Measurements from ENCODE around the gene MLX. TPM values are rescaled to one million over a fixed set of nuclear protein-coding genes. Genes with fewer than 3 reads are reported as not detected.
A peak's percentile ranks its signal among the peaks of the same experiment; 100 is the strongest.

MLX gene
- total and polyA plus RNA-seq, 10 of the 15 experiments (the other 5 are each of a cell fraction or from before 2014, with no cell fraction given): 34.4 to 65.0 (median 44.4) TPM

DNA sequence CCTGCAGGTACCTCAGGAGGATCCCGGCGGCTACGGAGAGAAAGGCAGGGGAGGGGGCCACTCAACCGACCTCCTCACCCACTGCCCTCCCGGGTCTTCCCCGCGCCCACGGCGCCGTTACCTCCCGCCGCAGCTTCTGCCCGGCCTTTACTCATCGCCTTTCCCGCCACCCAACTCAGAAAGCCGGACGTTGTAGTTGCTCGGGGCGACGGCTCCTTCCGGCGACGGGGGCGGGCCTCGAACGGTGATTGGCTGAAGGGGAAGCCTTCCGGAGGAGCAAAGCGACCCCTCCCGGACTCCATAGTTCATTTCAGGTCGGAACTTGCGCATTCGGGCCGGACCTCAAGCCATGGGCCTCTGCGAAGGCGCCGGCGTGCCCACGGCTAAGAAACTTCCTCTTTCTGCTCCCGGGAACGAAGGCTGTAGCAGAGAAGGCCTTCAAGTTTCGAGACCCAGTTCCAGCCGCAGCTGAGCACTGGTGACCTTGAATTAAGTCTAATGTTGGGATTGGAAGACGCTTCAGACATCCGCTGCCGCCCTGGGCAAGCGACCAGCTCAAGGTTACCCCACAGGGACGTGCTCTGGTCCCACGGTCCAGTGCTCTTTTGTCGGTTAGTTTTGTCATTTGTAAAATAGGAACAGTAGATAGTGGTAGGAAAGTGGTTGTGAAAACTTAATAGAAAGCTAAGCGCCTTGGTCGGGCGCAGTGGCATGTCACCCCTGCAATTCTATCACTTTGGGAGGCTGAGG lies 10.8 kb downstream of the MLX start, which contains the start of gene PSMC3IP (continued):
- TF ChIP-seq, protein P1, sequence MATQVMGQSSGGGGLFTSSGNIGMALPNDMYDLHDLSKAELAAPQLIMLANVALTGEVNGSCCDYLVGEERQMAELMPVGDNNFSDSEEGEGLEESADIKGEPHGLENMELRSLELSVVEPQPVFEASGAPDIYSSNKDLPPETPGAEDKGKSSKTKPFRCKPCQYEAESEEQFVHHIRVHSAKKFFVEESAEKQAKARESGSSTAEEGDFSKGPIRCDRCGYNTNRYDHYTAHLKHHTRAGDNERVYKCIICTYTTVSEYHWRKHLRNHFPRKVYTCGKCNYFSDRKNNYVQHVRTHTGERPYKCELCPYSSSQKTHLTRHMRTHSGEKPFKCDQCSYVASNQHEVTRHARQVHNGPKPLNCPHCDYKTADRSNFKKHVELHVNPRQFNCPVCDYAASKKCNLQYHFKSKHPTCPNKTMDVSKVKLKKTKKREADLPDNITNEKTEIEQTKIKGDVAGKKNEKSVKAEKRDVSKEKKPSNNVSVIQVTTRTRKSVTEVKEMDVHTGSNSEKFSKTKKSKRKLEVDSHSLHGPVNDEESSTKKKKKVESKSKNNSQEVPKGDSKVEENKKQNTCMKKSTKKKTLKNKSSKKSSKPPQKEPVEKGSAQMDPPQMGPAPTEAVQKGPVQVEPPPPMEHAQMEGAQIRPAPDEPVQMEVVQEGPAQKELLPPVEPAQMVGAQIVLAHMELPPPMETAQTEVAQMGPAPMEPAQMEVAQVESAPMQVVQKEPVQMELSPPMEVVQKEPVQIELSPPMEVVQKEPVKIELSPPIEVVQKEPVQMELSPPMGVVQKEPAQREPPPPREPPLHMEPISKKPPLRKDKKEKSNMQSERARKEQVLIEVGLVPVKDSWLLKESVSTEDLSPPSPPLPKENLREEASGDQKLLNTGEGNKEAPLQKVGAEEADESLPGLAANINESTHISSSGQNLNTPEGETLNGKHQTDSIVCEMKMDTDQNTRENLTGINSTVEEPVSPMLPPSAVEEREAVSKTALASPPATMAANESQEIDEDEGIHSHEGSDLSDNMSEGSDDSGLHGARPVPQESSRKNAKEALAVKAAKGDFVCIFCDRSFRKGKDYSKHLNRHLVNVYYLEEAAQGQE (IDR thresholded peaks at IDR 0.05; ENCODE audit: low read depth, low read length): no peak
- TF ChIP-seq IRF5 (IDR thresholded peaks at IDR 0.05; ENCODE audit: borderline replicate concordance) (no peak), WRNIP1 (IDR thresholded peaks at IDR 0.05; ENCODE audit: borderline replicate concordance, low read depth, low read length) (no peak), EGR1 (IDR thresholded peaks at IDR 0.05; ENCODE audit: borderline replicate concordance in 1 of 2, low read depth in 2 of 2, low read length in 2 of 2) (0 out of 3 replicates have a peak, but pooled peaks of 1 of the 2 experiments have one; percentile 10), KAT2A (conservative IDR thresholded peaks at IDR 0.05; ENCODE audit: control insufficient read depth, low read depth, low read length) (no peak), SRF (IDR thresholded peaks at IDR 0.05; ENCODE audit: low read depth in 2 of 2, low read length in 2 of 2) (0 out of 4 replicates have a peak, but pooled peaks of 1 of the 2 experiments have one; percentile 41), IRF3 (IDR thresholded peaks at IDR 0.05) (peak; percentile 79; the same call in 1 of the 2 replicates), BCL3 (IDR thresholded peaks at IDR 0.05; ENCODE audit: borderline replicate concordance, insufficient read depth, low read depth, low read length, poor library complexity, severe bottlenecking) (peak; percentile 69), CHD2 (IDR thresholded peaks at IDR 0.05; ENCODE audit: borderline replicate concordance, low read depth, low read length) (peak; percentile 87), ATF7 (IDR thresholded peaks at IDR 0.05; ENCODE audit: low read depth) (peak; percentile 13; the same call in 1 of the 2 replicates), TCF3 (IDR thresholded peaks at IDR 0.05; ENCODE audit: borderline replicate concordance, insufficient read depth, low read depth, low read length) (no peak), POLR2A (IDR thresholded peaks at IDR 0.05; ENCODE audit: low read depth, low read length) (peak; percentile 85)
- TF ChIP-seq, protein P2, sequence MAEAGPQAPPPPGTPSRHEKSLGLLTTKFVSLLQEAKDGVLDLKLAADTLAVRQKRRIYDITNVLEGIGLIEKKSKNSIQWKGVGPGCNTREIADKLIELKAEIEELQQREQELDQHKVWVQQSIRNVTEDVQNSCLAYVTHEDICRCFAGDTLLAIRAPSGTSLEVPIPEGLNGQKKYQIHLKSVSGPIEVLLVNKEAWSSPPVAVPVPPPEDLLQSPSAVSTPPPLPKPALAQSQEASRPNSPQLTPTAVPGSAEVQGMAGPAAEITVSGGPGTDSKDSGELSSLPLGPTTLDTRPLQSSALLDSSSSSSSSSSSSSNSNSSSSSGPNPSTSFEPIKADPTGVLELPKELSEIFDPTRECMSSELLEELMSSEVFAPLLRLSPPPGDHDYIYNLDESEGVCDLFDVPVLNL (IDR thresholded peaks at IDR 0.05; ENCODE audit: low read depth, low read length): peak; percentile 95
- TF ChIP-seq, protein P3, sequence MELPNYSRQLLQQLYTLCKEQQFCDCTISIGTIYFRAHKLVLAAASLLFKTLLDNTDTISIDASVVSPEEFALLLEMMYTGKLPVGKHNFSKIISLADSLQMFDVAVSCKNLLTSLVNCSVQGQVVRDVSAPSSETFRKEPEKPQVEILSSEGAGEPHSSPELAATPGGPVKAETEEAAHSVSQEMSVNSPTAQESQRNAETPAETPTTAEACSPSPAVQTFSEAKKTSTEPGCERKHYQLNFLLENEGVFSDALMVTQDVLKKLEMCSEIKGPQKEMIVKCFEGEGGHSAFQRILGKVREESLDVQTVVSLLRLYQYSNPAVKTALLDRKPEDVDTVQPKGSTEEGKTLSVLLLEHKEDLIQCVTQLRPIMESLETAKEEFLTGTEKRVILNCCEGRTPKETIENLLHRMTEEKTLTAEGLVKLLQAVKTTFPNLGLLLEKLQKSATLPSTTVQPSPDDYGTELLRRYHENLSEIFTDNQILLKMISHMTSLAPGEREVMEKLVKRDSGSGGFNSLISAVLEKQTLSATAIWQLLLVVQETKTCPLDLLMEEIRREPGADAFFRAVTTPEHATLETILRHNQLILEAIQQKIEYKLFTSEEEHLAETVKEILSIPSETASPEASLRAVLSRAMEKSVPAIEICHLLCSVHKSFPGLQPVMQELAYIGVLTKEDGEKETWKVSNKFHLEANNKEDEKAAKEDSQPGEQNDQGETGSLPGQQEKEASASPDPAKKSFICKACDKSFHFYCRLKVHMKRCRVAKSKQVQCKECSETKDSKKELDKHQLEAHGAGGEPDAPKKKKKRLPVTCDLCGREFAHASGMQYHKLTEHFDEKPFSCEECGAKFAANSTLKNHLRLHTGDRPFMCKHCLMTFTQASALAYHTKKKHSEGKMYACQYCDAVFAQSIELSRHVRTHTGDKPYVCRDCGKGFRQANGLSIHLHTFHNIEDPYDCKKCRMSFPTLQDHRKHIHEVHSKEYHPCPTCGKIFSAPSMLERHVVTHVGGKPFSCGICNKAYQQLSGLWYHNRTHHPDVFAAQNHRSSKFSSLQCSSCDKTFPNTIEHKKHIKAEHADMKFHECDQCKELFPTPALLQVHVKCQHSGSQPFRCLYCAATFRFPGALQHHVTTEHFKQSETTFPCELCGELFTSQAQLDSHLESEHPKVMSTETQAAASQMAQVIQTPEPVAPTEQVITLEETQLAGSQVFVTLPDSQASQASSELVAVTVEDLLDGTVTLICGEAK (IDR thresholded peaks at IDR 0.05; ENCODE audit: borderline replicate concordance): peak; percentile 96
